Endothelial cell of umbilical vein (primary cell): ENCODE measurements around the gene MIS18A. TPM values are rescaled to one million over a fixed set of nuclear protein-coding genes. Genes with fewer than 3 reads are reported as not detected.

Source experiments
- BruUV-seq: library from RNA; stranded (reverse); fragments of 400-500 nt; replicated peaks from 2 replicates; lab custom pipeline; 2021; lab: Mats Ljungman, UMichigan
- CTCF ChIA-PET: fragments of 300-600, 350-600 bp; sonication (Branson Sonifier 250); formaldehyde crosslinking; loops from one replicate; lab custom pipeline; 2021; ENCODE audit warnings: antibody characterized with exemption, inconsistent platforms; lab: Charles Lee
- POLR2A ChIA-PET: fragments of 300-600, 350-600 bp; sonication (Branson Sonifier 250); formaldehyde crosslinking; loops from one replicate; lab custom pipeline; 2021; ENCODE audit warnings: antibody characterized with exemption, inconsistent platforms; lab: Charles Lee
- DNase-seq: peaks from one replicate; pipeline ENCODE4 v3.0.0-alpha.2; 2011; ENCODE audit warnings: low read depth, low spot score
- FAIRE-seq: peaks from 2 replicates; lab custom pipeline; 2011; peaks lifted over from hg19 to GRCh38; lab: Jason Lieb, UNC
- H2AFZ ChIP-seq: 2 replicates; pipeline ENCODE4 v1.6.0; 2012; ENCODE audit warnings: low read depth, low read length, control low read depth, inconsistent platforms
- H3K27ac ChIP-seq: 2 replicates; pipeline ENCODE4 v1.5.1; 2011; ENCODE audit warnings: low read depth, mild to moderate bottlenecking, control low read depth, low read length, moderate library complexity; ENCODE audit not compliant: insufficient read depth
- H3K27me3 ChIP-seq, 2 experiments: 2 replicates each; pipeline versions ENCODE4 v1.6.0 to v1.6.1; 2011; ENCODE audit warnings: low read length in 2 of 2, mixed read lengths in 1 of 2; ENCODE audit not compliant: control insufficient read depth in 2 of 2, insufficient read depth in 2 of 2
- H3K36me3 ChIP-seq, 2 experiments: 2 replicates in 1 of 2; 3 replicates in 1 of 2; pipeline ENCODE4 v1.5.1; 2011; ENCODE audit warnings: low read length in 2 of 2, mild to moderate bottlenecking in 1 of 2, moderate library complexity in 1 of 2; ENCODE audit not compliant: control insufficient read depth in 2 of 2, insufficient read depth in 2 of 2; ENCODE audit errors: extremely low read depth in 1 of 2
- H3K4me1 ChIP-seq: 3 replicates; pipeline ENCODE4 v1.5.1; 2011; ENCODE audit warnings: mild to moderate bottlenecking, low read length; ENCODE audit not compliant: control insufficient read depth, insufficient read depth; ENCODE audit errors: extremely low read depth
- H3K4me2 ChIP-seq: 2 replicates; pipeline ENCODE4 v1.6.1; 2011; ENCODE audit warnings: low read length, control low read depth, mixed read lengths; ENCODE audit not compliant: insufficient read depth
- H3K4me3 ChIP-seq, 3 experiments: fragments of 200-600 bp in 1 of 3; sonication (generic), shearing (Covaris generic) in 1 of 3; replicated peaks in 1 of 3; 2 replicates each; pipeline ENCODE4 v1.5.1; 2011 to 2016; ENCODE audit warnings: control low read depth in 3 of 3, low read length in 3 of 3, mild to moderate bottlenecking in 2 of 3, inconsistent platforms in 1 of 3, low read depth in 1 of 3, moderate library complexity in 1 of 3; ENCODE audit not compliant: insufficient read depth in 1 of 3
- H3K79me2 ChIP-seq: 2 replicates; pipeline ENCODE4 v1.6.0; 2012; ENCODE audit warnings: low read length, inconsistent platforms; ENCODE audit not compliant: control insufficient read depth, insufficient read depth
- H3K9ac ChIP-seq: replicated peaks from 2 replicates; pipeline ENCODE3; 2011; ENCODE audit warnings: low read length, control low read depth; ENCODE audit not compliant: insufficient read depth; ENCODE audit errors: extremely low read depth
- H3K9me1 ChIP-seq: replicated peaks from 3 replicates; pipeline ENCODE4 v1.6.0; 2011; ENCODE audit warnings: mild to moderate bottlenecking, low read length; ENCODE audit not compliant: control insufficient read depth, insufficient read depth; ENCODE audit errors: extremely low read depth
- H3K9me3 ChIP-seq: replicated peaks from 2 replicates; pipeline ENCODE4 v1.5.1; 2012; ENCODE audit warnings: low read length, inconsistent platforms; ENCODE audit not compliant: control insufficient read depth, insufficient read depth
- H4K20me1 ChIP-seq: replicated peaks from 2 replicates; pipeline ENCODE3; 2011; ENCODE audit warnings: mild to moderate bottlenecking, low read length; ENCODE audit not compliant: control insufficient read depth, insufficient read depth; ENCODE audit errors: extremely low read depth
- EZH2 ChIP-seq: IDR thresholded peaks from 2 replicates; pipeline ENCODE4 v1.6.1; 2012; ENCODE audit warnings: borderline replicate concordance, low read depth, mild to moderate bottlenecking, moderate library complexity, low read length, inconsistent platforms; ENCODE audit not compliant: severe bottlenecking
- FOS ChIP-seq: IDR thresholded peaks from 2 replicates; pipeline ENCODE4 v1.6.1; 2011; ENCODE audit warnings: mild to moderate bottlenecking, low read length, moderate library complexity, borderline replicate concordance; ENCODE audit not compliant: insufficient read depth
- GATA2 ChIP-seq: IDR thresholded peaks from 2 replicates; pipeline ENCODE4 v1.7.0; 2011; ENCODE audit warnings: low read depth, mild to moderate bottlenecking, moderate library complexity, mixed read lengths, low read length; ENCODE audit not compliant: insufficient read length, insufficient read depth
- JUN ChIP-seq: IDR thresholded peaks from 2 replicates; pipeline ENCODE4 v1.6.1; 2011; ENCODE audit warnings: borderline replicate concordance, low read depth; ENCODE audit not compliant: insufficient read length, insufficient read depth
- MAX ChIP-seq: IDR thresholded peaks from 2 replicates; pipeline ENCODE4 v1.6.1; 2011; ENCODE audit not compliant: insufficient read depth, insufficient read length
- MYC ChIP-seq: IDR thresholded peaks from one replicate; pipeline ENCODE4 v1.6.1; 2011; ENCODE audit warnings: mild to moderate bottlenecking, low read depth, low read length
- POLR2A ChIP-seq: IDR thresholded peaks from 2 replicates; pipeline ENCODE4 v1.6.1; 2012; ENCODE audit warnings: low read depth, mild to moderate bottlenecking, control low read depth, low read length
- POLR2AphosphoS5 ChIP-seq: IDR thresholded peaks from 2 replicates; pipeline ENCODE4 v1.6.1; 2012; ENCODE audit warnings: low read depth, mild to moderate bottlenecking, control low read depth, low read length, moderate library complexity; ENCODE audit not compliant: insufficient read depth
- dilution Hi-C: fragments of 300-500 bp; cut with MboI; formaldehyde crosslinking; loops from one replicate; pipeline ENCODE4 v1.15.0; 2019; ENCODE audit warnings: low sequenced_read_pairs; ENCODE audit not compliant: extremely low pct_ligation_motif_present
- intact Hi-C: fragments of 100-400 bp; cut with micrococcal nuclease; formaldehyde crosslinking; loops from one replicate; pipeline ENCODE4 v1.10.0; 2022
- polyA plus RNA-seq, 4 experiments: library from polyadenylated mRNA; depleted of rRNA in 3 of 4; stranded (reverse) in 3 of 4; unstranded in 1 of 4; fragments of >200 nt; gene quantifications; 2 replicates each; pipeline versions ENCODE4 v1.2.1 to v1.2.3, GENCODE V29; 2011 to 2012; ENCODE audit warnings: missing spikeins in 1 of 4
- total RNA-seq: library from RNA; stranded (reverse); gene quantifications from 2 replicates; pipeline ENCODE4 v1.2.3, GENCODE V29; 2021
- TF ChIP-seq, protein P1 (sequence below), 2 donors: IDR thresholded peaks; 1 replicate in 1 of 2; 2 replicates in 1 of 2; pipeline ENCODE4 v1.5.1; 2011; ENCODE audit warnings: low read length in 2 of 2, mild to moderate bottlenecking in 2 of 2, moderate library complexity in 2 of 2, control low read depth in 1 of 2, inconsistent platforms in 1 of 2, low read depth in 1 of 2; ENCODE audit not compliant: insufficient read depth in 1 of 2; ENCODE audit errors: extremely low read depth in 1 of 2

MIS18A gene
- total and polyA plus RNA-seq, 2 donors (not counting 3 experiments of a cell fraction or from before 2014, with no cell fraction given): 7.9 to 19.7 TPM

DNA sequence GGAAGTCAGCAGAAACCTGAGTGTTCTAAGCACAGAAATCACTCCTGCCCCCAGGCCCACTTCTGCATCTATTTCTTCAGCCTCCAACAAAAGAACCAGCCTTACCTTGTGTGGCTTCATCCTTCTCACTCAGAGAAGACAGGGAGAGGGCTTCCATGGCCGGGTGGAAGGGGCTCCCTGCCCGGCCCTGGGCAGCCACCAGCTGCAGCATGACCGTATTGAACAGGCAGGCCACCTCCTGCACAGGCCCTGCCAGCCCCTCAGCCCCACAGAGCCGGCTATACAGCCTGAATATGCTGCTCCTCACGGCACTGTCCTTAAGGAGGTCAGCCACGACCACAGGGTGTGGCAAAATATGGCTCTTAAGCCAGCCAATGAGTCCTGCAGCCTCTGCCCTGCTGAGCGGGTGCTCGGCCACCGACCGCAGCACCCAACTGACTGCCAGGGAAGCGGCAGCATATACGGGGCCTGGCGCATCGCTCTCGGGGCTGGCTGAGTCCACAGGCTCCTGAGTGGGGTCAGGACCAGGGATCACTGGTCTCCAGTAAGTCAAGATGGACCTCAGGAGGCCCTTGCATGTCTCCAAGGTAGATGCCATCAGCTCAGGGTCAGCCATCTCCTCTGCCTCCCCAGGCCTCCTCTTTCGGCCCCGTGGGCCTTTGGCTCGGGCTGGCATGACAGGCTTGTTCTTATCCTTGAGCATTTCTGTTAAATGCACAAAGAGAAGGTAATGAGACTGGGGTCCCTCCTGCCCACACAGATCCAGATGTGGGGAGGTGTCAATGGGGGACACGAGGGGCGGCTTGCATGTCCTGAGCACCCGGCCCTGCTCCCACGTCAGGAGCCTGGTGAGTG, 37.7 kb upstream of the MIS18A start:
- Histone ChIP-seq H3K36me3 (peaks cover 31 to 36% of the 10 kb centered on the region in 2 experiments), H3K27me3 (no peaks in the 10 kb centered on the region), H2AFZ (no peak overlapping the region), H3K4me3 (no peak overlapping the region), H3K9me3 (no peaks in the 10 kb centered on the region), H3K4me1 (no peaks in the 10 kb centered on the region), H4K20me1 (no peaks in the 10 kb centered on the region), H3K79me2 (no peaks in the 10 kb centered on the region), H3K27ac (no peak overlapping the region), H3K4me2 (no peak overlapping the region), H3K9ac (no peak overlapping the region), H3K9me1 (no peaks in the 10 kb centered on the region)
- BruUV-seq: no TSS peak
- CTCF ChIA-PET: no interaction called here
- intact Hi-C loops: no loop called here
- DNase-seq (no peak), FAIRE-seq (no peak)
- POLR2A ChIA-PET: no interaction called here
- TF ChIP-seq, protein P1, sequence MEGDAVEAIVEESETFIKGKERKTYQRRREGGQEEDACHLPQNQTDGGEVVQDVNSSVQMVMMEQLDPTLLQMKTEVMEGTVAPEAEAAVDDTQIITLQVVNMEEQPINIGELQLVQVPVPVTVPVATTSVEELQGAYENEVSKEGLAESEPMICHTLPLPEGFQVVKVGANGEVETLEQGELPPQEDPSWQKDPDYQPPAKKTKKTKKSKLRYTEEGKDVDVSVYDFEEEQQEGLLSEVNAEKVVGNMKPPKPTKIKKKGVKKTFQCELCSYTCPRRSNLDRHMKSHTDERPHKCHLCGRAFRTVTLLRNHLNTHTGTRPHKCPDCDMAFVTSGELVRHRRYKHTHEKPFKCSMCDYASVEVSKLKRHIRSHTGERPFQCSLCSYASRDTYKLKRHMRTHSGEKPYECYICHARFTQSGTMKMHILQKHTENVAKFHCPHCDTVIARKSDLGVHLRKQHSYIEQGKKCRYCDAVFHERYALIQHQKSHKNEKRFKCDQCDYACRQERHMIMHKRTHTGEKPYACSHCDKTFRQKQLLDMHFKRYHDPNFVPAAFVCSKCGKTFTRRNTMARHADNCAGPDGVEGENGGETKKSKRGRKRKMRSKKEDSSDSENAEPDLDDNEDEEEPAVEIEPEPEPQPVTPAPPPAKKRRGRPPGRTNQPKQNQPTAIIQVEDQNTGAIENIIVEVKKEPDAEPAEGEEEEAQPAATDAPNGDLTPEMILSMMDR (IDR thresholded peaks at IDR 0.05; ENCODE audit: extremely low read depth in 1 of 2, insufficient read depth in 1 of 2, low read depth in 1 of 2, low read length in 2 of 2): no peak
- TF ChIP-seq POLR2A: no peak
- no peak for TF ChIP-seq FOS
- TF ChIP-seq MYC: no peak
- TF ChIP-seq EZH2: no peak
- TF ChIP-seq MAX: no peak
- no peak for TF ChIP-seq JUN
- no peak for TF ChIP-seq GATA2
- no peak for TF ChIP-seq POLR2AphosphoS5
- dilution Hi-C loops: no loop called here
